GM19239 (cell line): ENCODE data around the gene TRMT112.

ENCODE experiments used
- DNase-seq: peaks from one replicate; pipeline ENCODE4 v3.0.0; 2011; ENCODE audit warnings: low spot score; ENCODE audit not compliant: insufficient read length
- FAIRE-seq: peaks from 2 replicates; lab custom pipeline; 2011; peaks lifted over from hg19 to GRCh38; lab: Jason Lieb, UNC

Gene TRMT112

DNA sequence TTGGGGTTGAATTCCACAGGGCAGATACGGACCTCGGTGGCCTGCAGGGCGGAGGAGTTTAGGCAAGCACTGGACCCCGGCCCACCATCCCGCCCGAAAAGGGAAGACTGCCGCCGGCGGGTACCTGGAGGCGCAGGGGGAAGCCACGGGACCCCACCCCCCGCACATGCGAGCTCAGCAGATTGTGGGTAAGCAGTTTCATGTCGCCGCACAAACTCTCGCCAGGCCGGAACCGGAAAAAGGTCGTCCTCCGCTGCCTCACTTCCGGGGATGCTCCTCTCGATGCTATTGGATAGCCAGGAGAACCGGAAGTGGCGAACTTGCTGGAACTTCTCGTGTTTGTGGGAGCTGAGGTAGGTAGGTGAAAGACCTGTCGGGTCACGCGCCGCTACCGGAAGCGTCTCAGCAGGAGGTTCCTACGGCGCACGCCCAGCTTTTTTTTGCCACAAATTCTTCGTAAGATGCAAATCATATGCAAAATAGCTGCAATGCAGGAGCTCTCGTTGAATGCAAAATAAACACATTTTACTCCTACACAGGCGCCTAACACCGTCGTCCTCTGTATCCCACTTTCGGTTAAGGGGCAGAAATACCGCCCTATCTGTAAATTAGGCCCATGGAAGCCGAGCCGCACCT, at the start of gene TRMT112:
TRMT112 (minus strand) TSS at position 235 of the 636 bp plus-strand sequence; CDS start at position 202, 33 bp downstream.
- FAIRE-seq (peak; percentile 100), DNase-seq (peak; percentile 98)

DNA sequence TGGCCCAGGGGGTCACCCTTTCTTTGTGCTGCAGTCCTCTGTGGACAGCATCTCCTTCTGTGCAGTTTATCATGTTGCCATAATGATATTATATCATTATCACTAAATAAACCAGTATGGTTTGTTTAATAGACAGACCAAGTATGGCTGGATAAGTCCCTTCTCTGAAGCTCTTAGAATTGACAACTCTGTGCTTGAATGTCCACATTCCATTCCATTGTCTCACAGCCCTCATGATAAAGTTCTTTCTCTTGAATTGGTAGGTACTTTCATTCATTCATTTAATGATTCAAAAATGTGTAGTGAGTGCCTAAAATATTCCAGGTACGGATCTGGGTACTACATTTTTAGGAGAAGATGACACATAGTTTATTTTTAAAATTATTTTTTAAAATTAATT, 49.4 kb upstream of the TRMT112 start:
- no peak for FAIRE-seq
- no peak for DNase-seq

DNA sequence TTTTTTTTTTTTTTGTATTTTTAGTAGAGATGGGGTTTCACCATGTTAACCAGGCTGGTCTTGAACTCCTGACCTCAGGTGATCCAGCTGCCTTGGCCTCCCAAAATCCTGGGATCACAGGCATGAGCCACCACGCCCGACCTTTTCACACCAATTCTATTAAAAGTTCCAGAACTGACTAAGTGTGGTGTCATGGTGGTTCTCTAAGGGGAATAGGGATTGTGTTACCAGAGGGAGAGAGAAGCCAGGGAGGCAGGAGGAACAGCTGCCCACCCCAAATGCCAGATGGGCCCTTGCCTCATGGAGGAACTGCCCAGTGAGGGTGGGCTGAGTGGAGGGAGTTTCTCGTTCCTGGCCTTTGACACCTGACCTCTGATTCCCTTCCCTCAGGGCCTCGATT, 47.6 kb upstream of the TRMT112 start:
- FAIRE-seq, result no peak
- DNase-seq, result no peak

DNA sequence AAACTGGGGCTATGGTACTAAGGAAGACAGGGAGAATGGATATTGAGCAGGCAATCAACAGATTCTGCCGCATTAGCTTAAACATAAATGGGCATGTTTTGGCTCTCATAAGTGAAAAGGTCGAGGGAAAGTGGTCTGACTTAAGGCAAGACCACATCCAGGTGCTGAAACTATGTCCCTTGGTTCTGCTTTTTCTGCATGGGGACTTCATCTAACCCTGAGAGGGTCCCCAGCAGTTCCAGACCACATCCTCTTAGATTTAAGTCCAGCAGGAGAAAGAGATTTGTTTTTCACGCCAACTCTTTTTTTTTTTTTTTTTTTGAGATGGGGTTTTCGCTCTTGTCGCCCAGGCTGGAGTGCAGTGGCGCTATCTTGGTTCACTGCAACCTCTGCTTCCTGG, 47.1 kb upstream of the TRMT112 start:
- FAIRE-seq (no peak), DNase-seq (no peak)

- no peak for DNase-seq
- no peak for FAIRE-seq
Observed at GRCh38 chr11:64362339-64362738, 45.0 kb upstream of the TRMT112 start.

DNA sequence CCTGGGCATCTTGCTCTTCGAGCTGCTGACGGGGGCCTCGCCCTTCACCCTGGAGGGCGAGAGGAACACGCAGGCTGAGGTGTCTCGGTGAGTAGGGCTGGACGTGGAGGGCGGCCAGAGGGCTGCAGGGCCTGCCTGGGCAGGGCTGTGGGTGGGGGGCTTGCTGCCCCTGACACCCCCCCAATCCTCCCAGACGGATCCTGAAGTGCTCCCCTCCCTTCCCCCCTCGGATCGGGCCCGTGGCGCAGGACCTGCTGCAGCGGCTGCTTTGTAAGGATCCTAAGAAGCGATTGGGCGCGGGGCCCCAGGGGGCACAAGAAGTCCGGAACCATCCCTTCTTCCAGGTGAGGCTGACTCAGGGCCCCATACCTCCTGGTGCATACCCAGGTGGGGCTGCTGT, 44.3 kb upstream of the TRMT112 start:
- no peak for DNase-seq
- no peak for FAIRE-seq

DNA sequence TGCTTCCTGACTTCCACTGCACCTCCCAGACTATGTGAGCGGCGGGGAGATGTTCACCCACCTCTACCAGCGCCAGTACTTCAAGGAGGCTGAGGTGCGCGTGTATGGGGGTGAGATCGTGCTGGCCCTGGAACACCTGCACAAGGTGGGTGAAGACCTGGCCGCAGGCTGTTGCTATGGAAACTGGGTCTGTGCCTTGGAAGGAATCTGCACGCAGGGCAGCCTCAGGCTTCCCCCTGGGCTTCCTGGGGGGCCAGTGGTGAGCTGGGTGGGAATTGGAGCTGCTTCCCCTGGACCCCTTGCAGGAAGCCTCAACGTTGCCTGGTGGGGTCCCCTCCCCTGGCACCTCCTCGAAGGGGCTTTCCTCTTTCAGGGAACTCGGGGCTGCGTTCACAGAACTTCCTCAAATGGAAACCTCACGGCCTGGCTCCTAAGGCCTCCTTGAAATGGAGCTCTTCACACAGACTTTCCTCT, 43.1 kb upstream of the TRMT112 start:
- no peak for FAIRE-seq
- DNase-seq, result no peak

- DNase-seq, result no peak
- FAIRE-seq, result peak; percentile 62
Observed at GRCh38 chr11:64359712-64360445, 42.5 kb upstream of the TRMT112 start.

GRCh38 chr11:64358907-64359711, 41.8 kb upstream of the TRMT112 start, which contains the start of gene RPS6KA4:
Gene RPS6KA4 (plus strand): TSS chr11:64359162. CDS start chr11:64359236, 74 bp downstream.
- FAIRE-seq, result no peak
- DNase-seq, result peak; percentile 90

GRCh38 chr11:64358536-64358906, 41.2 kb upstream of the TRMT112 start:
- no peak for FAIRE-seq
- no peak for DNase-seq

DNA sequence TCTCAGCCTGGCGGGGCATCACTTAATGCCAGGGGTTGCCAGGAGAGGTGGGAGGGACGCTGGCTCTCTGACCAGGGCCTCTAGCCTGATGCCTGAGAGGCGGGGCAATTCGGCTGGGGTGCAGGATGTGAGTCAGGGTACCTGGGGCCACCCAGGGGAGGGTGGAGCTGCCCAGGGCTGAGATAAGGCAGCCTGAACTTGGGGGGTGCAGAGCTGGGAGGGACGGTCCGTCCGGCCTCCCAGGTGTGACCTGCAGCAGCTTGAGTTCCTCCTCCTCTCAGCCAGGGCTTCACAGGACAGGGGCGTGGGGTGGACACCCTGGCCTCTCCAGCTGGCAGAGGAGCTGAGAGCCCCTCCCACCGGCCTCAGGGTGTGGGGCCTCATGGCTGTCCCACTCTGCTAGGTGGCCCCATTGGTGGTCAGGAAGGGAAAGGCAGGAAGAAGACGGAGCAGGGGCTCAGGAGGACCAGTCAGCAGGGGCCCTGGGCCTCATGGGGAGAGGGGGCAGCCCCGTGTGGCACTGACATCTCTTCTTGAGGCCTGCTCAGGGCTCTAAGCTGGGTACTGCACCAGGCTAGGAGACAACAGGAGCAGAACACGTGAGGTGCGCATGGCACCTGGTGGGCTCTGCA, 40.7 kb upstream of the TRMT112 start:
- FAIRE-seq, result no peak
- no peak for DNase-seq

- DNase-seq (no peak), FAIRE-seq (no peak)
Observed at GRCh38 chr11:64357446-64357845, 40.1 kb upstream of the TRMT112 start.

GRCh38 chr11:64356498-64357411, 39.4 kb upstream of the TRMT112 start:
- DNase-seq (no peak), FAIRE-seq (no peak)

GRCh38 chr11:64355078-64355940, 38.0 kb upstream of the TRMT112 start:
- FAIRE-seq, result peak; percentile 68
- peak; percentile 87 for DNase-seq

GRCh38 chr11:64353715-64354506, 36.6 kb upstream of the TRMT112 start:
- DNase-seq (no peak), FAIRE-seq (no peak)

DNA sequence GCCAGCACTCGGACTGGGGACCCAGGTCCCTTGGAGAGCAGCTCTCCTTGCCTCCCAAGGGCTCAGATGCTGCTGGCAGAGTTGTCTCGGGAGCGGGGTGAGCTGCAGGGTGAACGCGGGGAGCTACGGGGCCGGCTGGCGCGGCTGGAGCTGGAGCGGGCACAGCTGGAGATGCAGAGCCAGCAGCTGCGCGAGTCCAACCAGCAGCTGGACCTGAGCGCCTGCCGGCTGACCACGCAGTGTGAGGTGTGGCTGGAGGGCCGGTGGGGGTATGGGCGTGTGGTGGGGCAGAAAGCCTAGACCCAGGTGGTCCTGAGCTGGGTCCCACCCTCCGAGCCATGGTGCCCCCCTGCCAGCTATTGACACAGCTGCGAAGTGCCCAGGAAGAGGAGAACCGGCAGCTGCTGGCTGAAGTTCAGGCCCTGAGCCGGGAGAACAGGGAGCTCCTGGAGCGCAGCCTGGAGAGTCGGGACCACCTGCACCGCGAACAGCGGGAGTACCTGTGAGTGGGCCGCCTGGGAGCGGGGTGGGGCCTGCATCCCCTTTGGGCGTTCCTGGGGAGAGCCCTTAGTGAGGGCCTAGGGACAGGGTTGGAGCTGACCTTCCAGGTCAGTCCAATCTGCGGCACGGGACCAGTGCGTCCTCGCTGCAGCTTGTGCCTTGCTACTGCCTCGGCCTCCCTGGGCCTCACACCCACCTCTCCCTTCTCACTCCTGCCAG, 35.8 kb upstream of the TRMT112 start:
- FAIRE-seq, result no peak

More for the DNA sequence above, 35.8 kb upstream of the TRMT112 start:
- DNase-seq, result no peak
